Natural killer cell (primary cell): ENCODE data around the gene ARL8A. TPM values are rescaled to one million over a fixed set of nuclear protein-coding genes. Genes with fewer than 3 reads are reported as not detected.
"Not testable (repeated sequence)": the region's sequence is repeated elsewhere in the genome, so short reads cannot be mapped to it uniquely, and the experiment has no call there.

Experiments
- ATAC-seq, 3 donors: fragments of 150-1000 bp in 2 of 3; fragments of 200-7000 bp in 1 of 3; cut with Tn5 transposase; 1 replicate in 1 of 3; 2 replicates in 2 of 3; pipeline ENCODE4 v1.10.0; 2021; ENCODE audit warnings: mild to moderate bottlenecking in 2 of 3, moderate library complexity in 2 of 3
- DNase-seq, 2 donors: peaks; one replicate each; pipeline versions ENCODE4 v3.0.0 to v3.0.0-alpha.2; 2013 to 2021; ENCODE audit warnings: mixed read lengths in 1 of 2
- H3K27ac ChIP-seq: one replicate; pipeline ENCODE4 v1.5.1; 2013; ENCODE audit warnings: mild to moderate bottlenecking, low read length
- H3K27me3 ChIP-seq: one replicate; pipeline ENCODE4 v1.6.1; 2013; ENCODE audit warnings: low read length; ENCODE audit not compliant: control insufficient read depth, insufficient read depth
- H3K36me3 ChIP-seq: one replicate; pipeline ENCODE4 v1.6.1; 2013; ENCODE audit warnings: low read length; ENCODE audit not compliant: control insufficient read depth, insufficient read depth
- H3K4me1 ChIP-seq: one replicate; pipeline ENCODE4 v1.6.1; 2013; ENCODE audit warnings: low read length; ENCODE audit not compliant: control insufficient read depth, insufficient read depth
- H3K4me3 ChIP-seq: one replicate; pipeline ENCODE4 v1.5.1; 2013; ENCODE audit warnings: low read length
- H3K9me3 ChIP-seq: one replicate; pipeline ENCODE4 v1.6.1; 2013; ENCODE audit warnings: low read length; ENCODE audit not compliant: control insufficient read depth, insufficient read depth
- H3K27ac Mint-ChIP-seq, 2 donors: one replicate each; pipeline ENCODE4 v1.8.0; 2022; ENCODE audit warnings: mild to moderate bottlenecking in 2 of 2, mixed read lengths in 2 of 2, moderate library complexity in 1 of 2
- H3K27me3 Mint-ChIP-seq, 2 donors: one replicate each; pipeline ENCODE4 v1.8.0; 2022; ENCODE audit warnings: low read depth in 2 of 2, mixed read lengths in 2 of 2
- H3K36me3 Mint-ChIP-seq: one replicate; pipeline ENCODE4 v1.8.0; 2022; ENCODE audit warnings: mixed read lengths
- H3K4me1 Mint-ChIP-seq, 2 donors: one replicate each; pipeline ENCODE4 v1.8.0; 2022; ENCODE audit warnings: mixed read lengths in 2 of 2
- H3K4me3 Mint-ChIP-seq: one replicate; pipeline ENCODE4 v1.8.0; 2022; ENCODE audit warnings: mild to moderate bottlenecking, moderate library complexity, mixed read lengths
- H3K9me3 Mint-ChIP-seq, 2 donors: one replicate each; pipeline ENCODE4 v1.8.0; 2022; ENCODE audit warnings: mixed read lengths in 2 of 2
- WGBS: methylation state at CpG from one replicate; pipeline ENCODE4 v1.1.7; 2013; ENCODE audit warnings: missing lambda C conversion rate; ENCODE audit not compliant: insufficient coverage; 5-methylcytosine and 5-hydroxymethylcytosine counted together
- intact Hi-C: fragments of 100-400 bp; cut with micrococcal nuclease; formaldehyde crosslinking; loops from one replicate; pipeline ENCODE4 v1.14.2; 2022
- total RNA-seq, 4 donors: library from RNA; stranded (reverse); fragments of 120-200 nt in 1 of 4; gene quantifications; one replicate each; pipeline versions ENCODE4 v1.2.3 to v1.2.4, GENCODE V29; 2013 to 2022
- TF ChIP-seq, protein P1 (sequence below): fragments of 200-600 bp; IDR thresholded peaks from one replicate; pipeline ENCODE4 v1.8.0; 2022; ENCODE audit warnings: antibody characterized with exemption

ARL8A gene
- total RNA-seq, 3 donors from 2014 or later (not counting 1 experiment from before 2014, with no cell fraction given): 109 to 120 (median 109) TPM

GRCh38 chr1:202168861-202169260 is 24.3 kb upstream of the ARL8A start:
- TF ChIP-seq, protein P1, sequence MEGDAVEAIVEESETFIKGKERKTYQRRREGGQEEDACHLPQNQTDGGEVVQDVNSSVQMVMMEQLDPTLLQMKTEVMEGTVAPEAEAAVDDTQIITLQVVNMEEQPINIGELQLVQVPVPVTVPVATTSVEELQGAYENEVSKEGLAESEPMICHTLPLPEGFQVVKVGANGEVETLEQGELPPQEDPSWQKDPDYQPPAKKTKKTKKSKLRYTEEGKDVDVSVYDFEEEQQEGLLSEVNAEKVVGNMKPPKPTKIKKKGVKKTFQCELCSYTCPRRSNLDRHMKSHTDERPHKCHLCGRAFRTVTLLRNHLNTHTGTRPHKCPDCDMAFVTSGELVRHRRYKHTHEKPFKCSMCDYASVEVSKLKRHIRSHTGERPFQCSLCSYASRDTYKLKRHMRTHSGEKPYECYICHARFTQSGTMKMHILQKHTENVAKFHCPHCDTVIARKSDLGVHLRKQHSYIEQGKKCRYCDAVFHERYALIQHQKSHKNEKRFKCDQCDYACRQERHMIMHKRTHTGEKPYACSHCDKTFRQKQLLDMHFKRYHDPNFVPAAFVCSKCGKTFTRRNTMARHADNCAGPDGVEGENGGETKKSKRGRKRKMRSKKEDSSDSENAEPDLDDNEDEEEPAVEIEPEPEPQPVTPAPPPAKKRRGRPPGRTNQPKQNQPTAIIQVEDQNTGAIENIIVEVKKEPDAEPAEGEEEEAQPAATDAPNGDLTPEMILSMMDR: no peak
- no peak overlapping the region for H3K4me3 ChIP-seq
- 87% methylated on average over 7 of the region's 7 CpGs for WGBS
- Mint-ChIP-seq H3K4me1 (peaks cover 12 to 13% of the 10 kb centered on the region in 2 donors), H3K9me3 (no peaks in the 10 kb centered on the region), H3K27ac (no peak overlapping the region), H3K36me3 (no peaks in the 10 kb centered on the region), H3K27me3 (no peaks in the 10 kb centered on the region), H3K4me3 (no peak overlapping the region)
- no peaks in the 10 kb centered on the region for H3K36me3 ChIP-seq
- H3K27ac ChIP-seq: no peak overlapping the region
- H3K27me3 ChIP-seq: no peaks in the 10 kb centered on the region
- DNase-seq (no peak), ATAC-seq (no peak)
- no peaks in the 10 kb centered on the region for H3K9me3 ChIP-seq
- intact Hi-C loops: no loop called here
- peaks cover 24% of the 10 kb centered on the region for H3K4me1 ChIP-seq

- DNase-seq (no peak), ATAC-seq (no peak)
- H3K4me3 Mint-ChIP-seq: no peak overlapping the region
- H3K4me1 Mint-ChIP-seq: peaks cover 18 to 23% of the 10 kb centered on the region in 2 donors
- WGBS: 94% methylated on average over 18 of the region's 18 CpGs
- Histone ChIP-seq H3K27me3 (no peaks in the 10 kb centered on the region), H3K36me3 (no peaks in the 10 kb centered on the region), H3K4me3 (no peak overlapping the region), H3K27ac (no peak overlapping the region), H3K9me3 (no peaks in the 10 kb centered on the region), H3K4me1 (peaks cover 34% of the 10 kb centered on the region)
- TF ChIP-seq, protein P1: no peak
- no peak overlapping the region for H3K27ac Mint-ChIP-seq
- intact Hi-C loops: no loop called here
- no peaks in the 10 kb centered on the region for H3K27me3 Mint-ChIP-seq
- no peaks in the 10 kb centered on the region for H3K36me3 Mint-ChIP-seq
- no peaks in the 10 kb centered on the region for H3K9me3 Mint-ChIP-seq
Observed at GRCh38 chr1:202167708-202168415, 23.3 kb upstream of the ARL8A start.

DNA sequence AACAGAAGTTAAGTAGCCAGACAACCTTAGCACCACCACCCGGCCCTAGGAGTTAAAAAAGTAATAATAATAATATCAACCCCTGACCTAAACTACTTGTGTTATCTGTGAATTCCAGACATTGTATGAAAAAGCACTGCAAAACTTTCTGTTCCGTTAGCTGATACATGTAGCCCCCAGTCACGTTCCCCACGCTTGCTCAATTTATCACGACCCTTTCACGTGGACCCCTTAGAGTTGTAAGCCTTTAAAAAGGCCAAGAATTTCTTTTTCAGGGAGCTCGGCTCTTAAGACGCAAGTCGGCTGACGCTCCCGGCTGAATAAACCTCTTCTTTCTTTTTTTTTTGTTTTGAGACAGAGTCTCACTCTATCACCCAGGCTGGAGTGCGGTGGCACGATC is 22.5 kb upstream of the ARL8A start:
- H3K36me3 Mint-ChIP-seq, H3K36me3 ChIP-seq, intact Hi-C loops, H3K27me3 Mint-ChIP-seq, H3K9me3 Mint-ChIP-seq, H3K27ac Mint-ChIP-seq, DNase-seq, ATAC-seq, H3K4me3 ChIP-seq, H3K4me3 Mint-ChIP-seq, H3K27ac ChIP-seq, H3K27me3 ChIP-seq, H3K9me3 ChIP-seq: not testable (repeated sequence)
- WGBS: 97% methylated on average over 12 of the region's 13 CpGs
- H3K4me1 ChIP-seq: peaks cover 42% of the 10 kb centered on the region
- peaks cover 26 to 31% of the 10 kb centered on the region in 2 donors for H3K4me1 Mint-ChIP-seq

- Histone ChIP-seq H3K27ac (no peak overlapping the region), H3K9me3 (no peaks in the 10 kb centered on the region), H3K4me1 (peaks cover 51% of the 10 kb centered on the region), H3K4me3 (no peak overlapping the region), H3K27me3 (no peaks in the 10 kb centered on the region), H3K36me3 (no peaks in the 10 kb centered on the region)
- Mint-ChIP-seq H3K36me3 (no peaks in the 10 kb centered on the region), H3K4me3 (no peak overlapping the region), H3K27ac (no peak overlapping the region), H3K4me1 (peaks cover 29 to 39% of the 10 kb centered on the region in 2 donors), H3K27me3 (no peaks in the 10 kb centered on the region), H3K9me3 (no peaks in the 10 kb centered on the region)
- WGBS: 91% methylated on average over 9 of the region's 9 CpGs
- DNase-seq: no peak
- ATAC-seq: no peak
- TF ChIP-seq, protein P1: no peak
- intact Hi-C loops: no loop called here
Observed at GRCh38 chr1:202165942-202166843, 21.7 kb upstream of the ARL8A start.
